Activated CD8-positive, alpha-beta T cell treated with anti-CD3 and anti-CD28 coated beads, Interleukin-2, amount 10 ng/mL, durations not matched to agents 7 days and 5 days (primary cell): ENCODE measurements around the gene LST1. TPM values are rescaled to one million over a fixed set of nuclear protein-coding genes. Genes with fewer than 3 reads are reported as not detected.

Experiments used
- ATAC-seq: fragments of 150-1000 bp; cut with Tn5 transposase; one replicate; pipeline ENCODE4 v1.10.0; 2021; ENCODE audit warnings: moderate library complexity
- CTCF ChIA-PET: fragments of 350-600 bp; sonication (Branson Sonifier 250); formaldehyde crosslinking; loops from one replicate; lab custom pipeline; 2021; ENCODE audit warnings: antibody characterized with exemption; lab: Charles Lee
- POLR2A ChIA-PET: fragments of 350-600 bp; sonication (Branson Sonifier 250); formaldehyde crosslinking; loops from one replicate; lab custom pipeline; 2021; ENCODE audit warnings: antibody characterized with exemption; lab: Charles Lee
- DNase-seq: peaks from one replicate; pipeline ENCODE4 v3.0.0-alpha.2; 2020
- H3K27ac Mint-ChIP-seq: one replicate; pipeline ENCODE4 v1.8.0; 2021; ENCODE audit warnings: mild to moderate bottlenecking, mixed read lengths
- H3K27me3 Mint-ChIP-seq: one replicate; pipeline ENCODE4 v1.8.0; 2021; ENCODE audit warnings: low read depth, mixed read lengths
- H3K36me3 Mint-ChIP-seq: one replicate; pipeline ENCODE4 v1.8.0; 2021; ENCODE audit warnings: low read depth, mixed read lengths
- H3K4me1 Mint-ChIP-seq: one replicate; pipeline ENCODE4 v1.8.0; 2021; ENCODE audit warnings: low read depth, mixed read lengths
- H3K4me3 Mint-ChIP-seq: one replicate; pipeline ENCODE4 v1.8.0; 2021; ENCODE audit warnings: mild to moderate bottlenecking, mixed read lengths
- H3K9me3 Mint-ChIP-seq: one replicate; pipeline ENCODE4 v1.8.0; 2022; ENCODE audit warnings: mixed read lengths; ENCODE audit not compliant: insufficient read depth
- microRNA-seq: library from miRNA; unstranded; fragments of <30 nt; microRNA quantifications from one replicate; pipeline ENCODE4 v1.2.0, GENCODE V29; 2022
- total RNA-seq, 2 experiments: library from RNA; stranded (reverse); gene quantifications; one replicate each; pipeline ENCODE4 v1.2.3, GENCODE V29; 2021

LST1 gene
- total RNA-seq, 2 experiments from 2014 or later, result 125 to 139 TPM

GRCh38 chr6:31631681-31632278, 45.7 kb downstream of the LST1 start:
- ChIA-PET POLR2A (interaction anchor here (0.7 kb wide), 1 partner anchor 8 kb away, joined by 3 read pairs; no protein-coding TSS in a partner anchor), CTCF (no interaction called here)
- Mint-ChIP-seq H3K4me1 (peaks cover 8% of the 10 kb centered on the region), H3K36me3 (peaks cover 80% of the 10 kb centered on the region), H3K9me3 (no peaks in the 10 kb centered on the region), H3K4me3 (no peak overlapping the region), H3K27me3 (no peaks in the 10 kb centered on the region), H3K27ac (no peak overlapping the region)
- no peak for DNase-seq
- ATAC-seq, result no peak

DNA sequence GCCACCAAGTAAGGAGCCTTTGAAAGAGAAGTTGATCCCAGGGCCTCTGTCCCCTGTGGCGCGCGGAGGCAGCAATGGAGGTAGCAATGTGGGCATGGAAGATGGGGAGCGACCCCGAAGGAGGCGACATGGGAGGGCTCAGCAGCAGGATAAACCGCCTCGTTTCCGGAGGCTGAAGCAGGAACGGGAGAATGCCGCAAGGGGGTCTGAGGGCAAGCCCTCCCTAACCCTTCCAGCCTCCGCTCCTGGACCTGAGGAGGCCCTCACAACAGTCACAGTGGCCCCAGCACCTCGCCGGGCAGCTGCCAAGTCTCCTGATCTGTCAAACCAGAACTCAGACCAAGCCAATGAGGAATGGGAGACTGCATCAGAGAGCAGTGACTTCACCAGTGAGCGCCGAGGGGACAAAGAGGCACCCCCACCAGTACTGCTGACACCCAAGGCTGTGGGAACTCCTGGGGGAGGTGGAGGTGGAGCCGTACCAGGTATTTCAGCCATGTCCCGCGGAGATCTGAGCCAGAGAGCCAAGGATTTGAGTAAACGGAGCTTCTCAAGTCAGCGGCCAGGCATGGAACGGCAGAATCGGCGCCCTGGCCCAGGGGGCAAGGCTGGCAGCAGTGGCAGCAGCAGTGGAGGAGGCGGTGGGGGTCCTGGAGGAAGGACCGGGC, 46.3 kb downstream of the LST1 start:
- H3K9me3 Mint-ChIP-seq, result no peaks in the 10 kb centered on the region
- H3K27me3 Mint-ChIP-seq, result no peaks in the 10 kb centered on the region
- H3K4me3 Mint-ChIP-seq, result no peak overlapping the region
- ChIA-PET POLR2A (no interaction called here), CTCF (no interaction called here)
- H3K36me3 Mint-ChIP-seq, result peaks cover 82% of the 10 kb centered on the region
- H3K4me1 Mint-ChIP-seq, result peaks cover 5% of the 10 kb centered on the region
- no peak for ATAC-seq
- H3K27ac Mint-ChIP-seq, result no peak overlapping the region
- no peak for DNase-seq

DNA sequence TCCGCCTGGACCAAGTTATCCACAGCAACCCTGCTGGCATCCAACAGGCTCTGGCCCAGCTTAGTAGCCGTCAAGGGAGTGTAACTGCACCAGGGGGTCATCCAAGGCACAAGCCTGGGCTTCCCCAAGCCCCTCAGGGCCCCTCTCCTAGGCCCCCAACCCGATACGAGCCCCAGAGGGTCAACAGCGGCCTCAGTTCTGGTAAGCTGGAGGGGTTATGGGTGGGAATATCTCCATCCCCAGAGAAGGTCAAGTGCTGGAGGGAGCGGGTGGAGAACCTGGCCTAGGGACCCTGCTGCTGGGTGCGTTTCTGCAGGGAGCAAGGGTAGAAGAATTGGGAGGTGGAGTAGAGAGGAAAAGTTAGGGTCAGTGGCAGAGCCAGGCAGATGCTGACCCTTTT, 47.4 kb downstream of the LST1 start:
- ATAC-seq (no peak), DNase-seq (no peak)
- Mint-ChIP-seq H3K36me3 (peaks cover 77% of the 10 kb centered on the region), H3K4me3 (no peak overlapping the region), H3K4me1 (no peaks in the 10 kb centered on the region), H3K27ac (no peak overlapping the region), H3K27me3 (no peaks in the 10 kb centered on the region), H3K9me3 (no peaks in the 10 kb centered on the region)
- CTCF ChIA-PET, result interaction anchor here (1.2 kb wide), 1 partner anchor 12 kb away, joined by 3 read pairs; no protein-coding TSS in a partner anchor
- POLR2A ChIA-PET, result interaction anchor here (1.0 to 2.0 kb wide), 2 partner anchors 11 to 32 kb away, joined by 3 to 6 read pairs; partner anchors contain the start of gene CSNK2B

GRCh38 chr6:31634131-31634530, 48.1 kb downstream of the LST1 start:
- no peak for ATAC-seq
- Mint-ChIP-seq H3K27ac (no peak overlapping the region), H3K27me3 (no peaks in the 10 kb centered on the region), H3K4me1 (peaks cover 4% of the 10 kb centered on the region), H3K9me3 (no peaks in the 10 kb centered on the region), H3K4me3 (no peak overlapping the region), H3K36me3 (peaks cover 77% of the 10 kb centered on the region)
- CTCF ChIA-PET, result interaction anchor here (1.2 kb wide), 1 partner anchor 13 kb away, joined by 3 read pairs; no protein-coding TSS in a partner anchor
- no peak for DNase-seq
- POLR2A ChIA-PET, result interaction anchor here (1.0 to 2.0 kb wide), 3 partner anchors 11 to 32 kb away, joined by 3 to 6 read pairs (median 4); partner anchors contain the start of genes BAG6 and CSNK2B

DNA sequence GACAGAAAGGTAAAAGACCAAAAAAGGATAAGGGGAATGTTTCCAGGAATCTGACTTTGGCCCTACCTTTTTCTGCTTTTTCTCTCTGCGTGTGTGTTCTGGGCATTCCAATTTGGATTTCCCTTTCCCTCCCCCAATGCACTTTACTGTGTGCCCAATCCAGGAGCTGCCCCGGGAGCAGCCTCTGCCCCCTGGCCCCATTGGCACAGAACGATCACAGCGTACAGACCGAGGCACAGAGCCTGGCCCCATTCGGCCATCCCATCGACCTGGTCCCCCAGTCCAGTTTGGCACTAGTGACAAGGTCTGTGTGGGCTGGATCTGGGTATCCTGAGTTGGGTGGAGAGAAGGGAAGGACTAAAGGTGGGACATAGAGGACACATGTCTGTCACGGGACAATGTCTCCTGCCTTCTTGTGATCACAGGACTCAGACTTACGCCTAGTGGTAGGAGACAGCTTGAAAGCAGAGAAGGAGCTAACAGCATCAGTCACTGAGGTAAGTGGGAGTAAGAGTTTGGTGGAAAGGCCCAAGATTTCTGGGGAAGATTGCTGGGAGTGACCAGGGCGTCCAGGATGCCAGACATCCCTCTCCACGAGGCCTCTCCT, 49.0 kb downstream of the LST1 start:
- Mint-ChIP-seq H3K36me3 (peaks cover 77% of the 10 kb centered on the region), H3K27ac (no peak overlapping the region), H3K27me3 (no peaks in the 10 kb centered on the region), H3K4me1 (peaks cover 8% of the 10 kb centered on the region), H3K4me3 (no peak overlapping the region), H3K9me3 (no peaks in the 10 kb centered on the region)
- ATAC-seq (no peak), DNase-seq (no peak)
- CTCF ChIA-PET, result interaction anchor here (1.8 kb wide), 1 partner anchor 12 kb away, joined by 7 read pairs; no protein-coding TSS in a partner anchor
- POLR2A ChIA-PET, result interaction anchor here (1.0 to 2.0 kb wide), 2 partner anchors 12 to 17 kb away, joined by 4 to 6 read pairs; partner anchors contain the start of gene BAG6

DNA sequence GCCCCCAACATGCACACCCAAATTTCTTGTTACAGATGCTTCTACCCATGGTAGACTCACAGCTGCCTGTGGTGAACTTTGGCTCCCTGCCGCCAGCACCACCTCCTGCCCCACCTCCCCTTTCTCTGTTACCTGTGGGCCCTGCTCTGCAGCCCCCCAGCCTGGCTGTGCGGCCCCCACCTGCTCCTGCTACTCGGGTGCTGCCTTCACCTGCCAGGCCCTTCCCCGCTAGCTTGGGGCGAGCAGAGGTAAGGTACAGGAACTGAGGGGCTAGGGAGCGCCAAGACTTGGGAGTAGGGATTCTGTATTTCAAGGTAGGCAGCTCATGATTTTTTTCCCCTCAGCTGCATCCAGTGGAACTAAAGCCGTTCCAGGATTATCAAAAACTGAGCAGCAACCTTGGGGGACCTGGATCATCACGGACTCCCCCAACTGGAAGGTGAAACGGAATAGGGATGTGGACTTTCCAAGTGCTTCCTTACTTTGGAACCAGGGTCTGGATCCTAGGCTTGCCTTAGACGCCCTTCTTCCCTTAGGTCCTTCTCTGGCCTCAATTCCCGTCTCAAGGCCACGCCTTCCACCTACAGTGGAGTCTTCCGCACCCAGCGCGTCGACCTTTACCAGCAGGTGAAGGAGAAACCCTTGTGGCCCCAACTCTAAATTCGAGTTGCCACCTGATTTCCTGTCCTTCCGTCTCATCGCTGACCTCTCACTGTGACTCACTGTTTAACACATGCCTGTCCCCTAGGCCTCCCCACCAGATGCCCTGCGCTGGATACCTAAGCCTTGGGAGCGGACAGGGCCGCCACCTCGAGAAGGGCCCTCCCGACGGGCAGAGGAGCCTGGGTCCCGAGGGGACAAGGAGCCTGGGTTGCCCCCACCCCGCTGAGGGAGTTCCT, 50.9 kb downstream of the LST1 start:
- POLR2A ChIA-PET, result interaction anchor here (0.9 kb wide), 1 partner anchor 14 kb away, joined by 3 read pairs; no protein-coding TSS in a partner anchor
- DNase-seq (no peak), ATAC-seq (no peak)
- Mint-ChIP-seq H3K9me3 (no peaks in the 10 kb centered on the region), H3K27me3 (no peaks in the 10 kb centered on the region), H3K36me3 (peaks cover 74% of the 10 kb centered on the region), H3K27ac (no peak overlapping the region), H3K4me3 (no peak overlapping the region), H3K4me1 (peaks cover 8% of the 10 kb centered on the region)
- CTCF ChIA-PET, result no interaction called here

Small RNAs within 50 kb of the gene (microRNA-seq; reads per million reads assigned to microRNA genes)
- not detected for gene MIR6832

Other genes starting within 250 kb of the LST1 start
- gene HLA-B, start 229.1 kb upstream of the LST1 start, total RNA-seq, result 1,000 to 10,000 TPM; 3,406 to 3,473 TPM
- 1 to 10 TPM; 8.7 to 9.0 TPM for gene MICA, start 182.7 kb upstream of the LST1 start, total RNA-seq
- 10 to 100 TPM; 49.0 TPM for gene MICB, start 88.1 kb upstream of the LST1 start, total RNA-seq
- gene MCCD1, start 57.3 kb upstream of the LST1 start, total RNA-seq, result not detected
- gene DDX39B, start 44.3 kb upstream of the LST1 start, total RNA-seq, result 100 to 1,000 TPM; 477 to 488 TPM
- 1 to 10 TPM; 2.5 TPM for gene ATP6V1G2, start 39.7 kb upstream of the LST1 start, total RNA-seq
- gene NFKBIL1, start 38.7 kb upstream of the LST1 start, total RNA-seq, result 10 to 100 TPM; 13.5 to 14.2 TPM
- 10 to 100 TPM; 19.4 to 24.6 TPM for gene LTA, start 14.0 kb upstream of the LST1 start, total RNA-seq
- gene TNF, start 10.7 kb upstream of the LST1 start, total RNA-seq, result 10 to 100 TPM; 53.4 to 55.0 TPM
- gene LTB, start 3.9 kb upstream of the LST1 start, total RNA-seq, result 100 to 1,000 TPM; 613 to 618 TPM
- gene NCR3, start 6.7 kb downstream of the LST1 start, total RNA-seq, result 100 to 1,000 TPM; 107 to 115 TPM
- 100 to 1,000 TPM; 177 TPM for gene AIF1, start 29.0 kb downstream of the LST1 start, total RNA-seq
- gene PRRC2A, start 34.4 kb downstream of the LST1 start, total RNA-seq, result 100 to 1,000 TPM; 260 to 279 TPM
- 100 to 1,000 TPM; 259 to 267 TPM for gene BAG6, start 66.4 kb downstream of the LST1 start, total RNA-seq
- 1 to 10 TPM; 3.2 to 5.1 TPM for gene APOM, start 69.6 kb downstream of the LST1 start, total RNA-seq
- 10 to 100 TPM; 22.5 to 23.8 TPM for gene C6orf47, start 74.5 kb downstream of the LST1 start, total RNA-seq
- gene GPANK1, start 78.7 kb downstream of the LST1 start, total RNA-seq, result 10 to 100 TPM; 29.0 to 34.7 TPM
- 100 to 1,000 TPM; 233 to 250 TPM for gene CSNK2B, start 79.8 kb downstream of the LST1 start, total RNA-seq
- 10 to 100 TPM; 22.6 to 23.2 TPM for gene LY6G5B, start 83.7 kb downstream of the LST1 start, total RNA-seq
- 1 to 10 TPM; 4.3 to 5.5 TPM for gene LY6G5C, start 94.8 kb downstream of the LST1 start, total RNA-seq
- gene ABHD16A, start 117.0 kb downstream of the LST1 start, total RNA-seq, result 10 to 100 TPM; 52.1 to 55.4 TPM
- gene LY6G6F, start 120.6 kb downstream of the LST1 start, total RNA-seq, result not detected
- gene LY6G6D, start 129.1 kb downstream of the LST1 start, total RNA-seq, result not detected
- under 1 TPM in 1 of 2 experiments, not detected in 1; 0.26 TPM for gene LY6G6C, start 135.5 kb downstream of the LST1 start, total RNA-seq
- under 1 TPM; 0.71 to 0.91 TPM for gene MPIG6B, start 137.1 kb downstream of the LST1 start, total RNA-seq
- 10 to 100 TPM; 31.9 to 33.7 TPM for gene DDAH2, start 143.0 kb downstream of the LST1 start, total RNA-seq
- 100 to 1,000 TPM; 617 to 651 TPM for gene CLIC1, start 150.3 kb downstream of the LST1 start, total RNA-seq
- gene MSH5, start 153.7 kb downstream of the LST1 start, total RNA-seq, result 10 to 100 TPM; 64.8 to 73.6 TPM
- gene SAPCD1, start 176.4 kb downstream of the LST1 start, total RNA-seq, result 10 to 100 TPM; 14.3 to 15.4 TPM
- gene VWA7, start 191.1 kb downstream of the LST1 start, total RNA-seq, result 1 to 10 TPM; 6.4 to 6.6 TPM
- gene VARS1, start 209.5 kb downstream of the LST1 start, total RNA-seq, result 100 to 1,000 TPM; 114 to 115 TPM
- 100 to 1,000 TPM; 123 to 128 TPM for gene LSM2, start 220.7 kb downstream of the LST1 start, total RNA-seq
- 1 to 10 TPM; 3.0 to 3.1 TPM for gene HSPA1L, start 229.0 kb downstream of the LST1 start, total RNA-seq
- gene HSPA1A, start 229.3 kb downstream of the LST1 start, total RNA-seq, result 10 to 100 TPM; 75.6 to 75.7 TPM
- 10 to 100 TPM; 84.6 to 87.1 TPM for gene HSPA1B, start 241.5 kb downstream of the LST1 start, total RNA-seq